Cardiac fibroblast (primary cell): ENCODE results near the gene KYNU.
"Not testable (repeated sequence)": the region's sequence is repeated elsewhere in the genome, so short reads cannot be mapped to it uniquely, and the experiment has no call there.

Source experiments
- DNase-seq, 2 donors: peaks; one replicate each; pipeline versions ENCODE4 v3.0.0 to v3.0.0-alpha.2; 2010; ENCODE audit warnings: low read depth in 2 of 2
- H3K4me3 ChIP-seq, 2 donors: replicated peaks in 1 of 2; 1 replicate in 1 of 2; 2 replicates in 1 of 2; pipeline ENCODE4 v1.5.1; 2011; ENCODE audit warnings: low read depth in 2 of 2, low read length in 2 of 2, mild to moderate bottlenecking in 2 of 2, moderate library complexity in 1 of 2
- CTCF ChIP-seq: IDR thresholded peaks from one replicate; pipeline ENCODE4 v1.5.1; 2011; ENCODE audit warnings: low read depth, mild to moderate bottlenecking, low read length, inconsistent platforms

The KYNU gene

DNA sequence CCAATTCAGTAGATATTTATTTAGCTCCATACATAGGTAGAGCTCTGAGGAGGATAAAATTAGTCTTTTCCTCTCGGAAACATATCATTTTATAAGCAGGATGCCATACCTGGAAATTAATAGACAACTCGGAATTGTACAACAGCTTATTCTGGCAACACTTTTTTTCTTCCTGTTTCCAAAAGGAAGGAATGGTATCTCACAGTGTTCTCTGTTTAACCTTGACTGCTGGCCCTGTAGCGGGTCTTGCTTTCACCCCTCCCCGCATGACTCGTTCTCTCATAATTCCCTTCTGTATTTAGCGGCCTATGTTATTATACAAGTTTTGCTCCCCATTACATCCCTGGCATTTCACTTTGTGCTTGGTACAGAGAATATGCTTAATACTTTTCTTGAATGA is 2.5 kb upstream of the KYNU start:
- no peak for DNase-seq
- no peak for TF ChIP-seq CTCF
- no peak overlapping the region for H3K4me3 ChIP-seq

DNA sequence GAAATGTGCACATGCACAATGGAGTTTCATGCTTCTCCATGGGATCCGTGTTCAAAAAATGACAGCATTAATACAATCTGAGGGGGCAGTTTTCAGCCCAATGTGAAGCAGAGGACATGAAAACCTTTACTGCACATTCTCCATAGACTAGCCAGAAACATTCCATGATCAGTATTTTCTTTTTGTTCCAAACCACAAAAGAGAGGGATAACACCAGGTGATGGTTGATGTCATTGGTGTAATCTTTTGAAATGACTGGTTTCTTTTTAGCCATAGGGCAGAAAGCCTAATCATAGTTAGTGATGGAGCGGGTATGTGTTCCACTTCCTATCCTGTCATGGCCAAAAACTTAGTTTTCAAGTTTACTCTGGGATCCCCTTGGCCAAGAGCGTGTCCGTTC is 1.8 kb upstream of the KYNU start:
- no peak overlapping the region for H3K4me3 ChIP-seq
- no peak for DNase-seq
- TF ChIP-seq CTCF: no peak

DNA sequence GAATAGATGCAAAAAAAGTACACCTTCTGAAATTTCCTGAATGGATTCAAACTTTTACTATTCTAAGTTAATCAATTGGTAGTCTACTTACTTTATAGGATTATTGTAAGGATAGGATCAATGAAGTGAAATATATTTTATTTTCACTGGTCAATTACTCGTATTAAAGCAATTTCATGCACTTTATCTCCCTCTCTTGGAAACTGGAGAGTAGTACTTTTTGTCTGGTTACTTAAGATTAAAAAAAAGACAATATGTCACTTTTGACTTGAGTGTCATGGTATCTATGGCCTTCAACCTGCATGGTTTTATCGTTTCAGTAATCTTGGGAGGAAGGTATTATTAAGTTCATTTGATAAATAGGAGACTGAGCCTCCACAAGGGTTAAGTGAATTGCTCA is 1.0 kb upstream of the KYNU start:
- TF ChIP-seq CTCF: peak; percentile 11
- H3K4me3 ChIP-seq: no peak overlapping the region
- DNase-seq: peak; percentile 12 to 54

GRCh38 chr2:142878031-142878678 is 691 bp downstream of the KYNU start:
- no peak for DNase-seq
- no peak for TF ChIP-seq CTCF
- H3K4me3 ChIP-seq: no peak overlapping the region

GRCh38 chr2:142879151-142879550 is 1.7 kb downstream of the KYNU start:
- no peak overlapping the region for H3K4me3 ChIP-seq
- no peak for DNase-seq
- TF ChIP-seq CTCF: no peak

DNA sequence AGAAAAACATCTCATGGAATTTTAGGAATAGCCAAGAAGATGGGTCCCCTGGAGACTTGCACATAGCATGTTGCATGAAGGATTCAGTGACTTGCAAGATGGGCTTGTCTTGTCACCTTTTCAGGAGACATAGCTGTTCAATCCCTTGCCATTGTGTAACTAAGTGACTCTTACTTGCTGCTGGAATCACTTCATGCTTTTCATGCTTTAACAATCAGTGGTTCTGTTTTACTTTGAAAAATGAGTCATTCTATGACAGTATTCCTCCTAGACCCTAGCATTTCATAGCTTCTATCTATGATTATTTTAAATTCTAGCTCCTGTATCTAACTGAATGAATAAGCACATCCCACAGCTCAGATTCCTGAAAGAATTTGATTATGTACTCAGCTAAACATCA is 2.8 kb downstream of the KYNU start:
- no peak overlapping the region for H3K4me3 ChIP-seq
- DNase-seq: peak; percentile 47 to 82
- no peak for TF ChIP-seq CTCF

- H3K4me3 ChIP-seq: no peak overlapping the region
- DNase-seq: no peak
- no peak for TF ChIP-seq CTCF
Observed at GRCh38 chr2:142881619-142882018, 4.2 kb downstream of the KYNU start.

DNA sequence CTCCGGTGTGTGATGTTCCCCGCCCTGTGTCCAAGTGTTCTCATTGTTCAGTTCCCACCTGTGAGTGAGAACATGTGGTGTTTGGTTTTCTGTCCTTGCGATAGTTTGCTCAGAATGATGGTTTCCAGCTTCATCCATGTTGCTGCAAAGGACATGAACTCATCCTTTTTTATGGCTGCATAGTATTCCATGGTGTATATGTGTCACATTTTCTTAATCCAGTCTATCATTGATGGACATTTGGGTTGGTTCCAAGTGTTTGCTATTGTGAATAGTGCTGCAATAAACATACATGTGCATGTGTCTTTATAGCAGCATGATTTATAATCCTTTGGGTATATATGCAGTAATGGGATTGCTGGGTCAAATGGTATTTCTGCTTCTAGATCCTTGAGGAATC is 5.0 kb downstream of the KYNU start:
- not testable (repeated sequence) for H3K4me3 ChIP-seq, DNase-seq
